GM21529 (cell line): ENCODE results near the gene ERFE.

Source experiments
- ATAC-seq: cut with Tn5 transposase; IDR thresholded peaks from one replicate; pipeline ENCODE4 v1.9.1; 2021; ENCODE audit not compliant: unreplicated experiment

Gene ERFE

GRCh38 chr2:238125127-238125885, 33.5 kb upstream of the ERFE start:
- ATAC-seq: no peak

GRCh38 chr2:238126338-238126737, 32.4 kb upstream of the ERFE start:
- ATAC-seq: no peak

GRCh38 chr2:238126775-238127164, 32.0 kb upstream of the ERFE start:
- no peak for ATAC-seq

GRCh38 chr2:238127165-238128060, 31.4 kb upstream of the ERFE start:
- ATAC-seq: peak; percentile 64

GRCh38 chr2:238128061-238128440, 30.7 kb upstream of the ERFE start:
- ATAC-seq: no peak

GRCh38 chr2:238128534-238129001, 30.2 kb upstream of the ERFE start:
- no peak for ATAC-seq

GRCh38 chr2:238129166-238130010, 29.4 kb upstream of the ERFE start:
- ATAC-seq: no peak

- no peak for ATAC-seq
These were observed 28.6 kb upstream of the ERFE start for GRCh38 chr2:238130111-238130695.

- no peak for ATAC-seq
These were observed 27.8 kb upstream of the ERFE start for GRCh38 chr2:238130696-238131628.

GRCh38 chr2:238131761-238132462, 26.9 kb upstream of the ERFE start:
- ATAC-seq: no peak

- no peak for ATAC-seq
These were observed 26.0 kb upstream of the ERFE start for GRCh38 chr2:238132463-238133450.

- no peak for ATAC-seq
These were observed 25.0 kb upstream of the ERFE start for GRCh38 chr2:238133499-238134392.

GRCh38 chr2:238134393-238134785, 24.4 kb upstream of the ERFE start:
- ATAC-seq: no peak

- ATAC-seq: no peak
These were observed 23.1 kb upstream of the ERFE start for GRCh38 chr2:238135601-238136150.

GRCh38 chr2:238136820-238137537, 21.8 kb upstream of the ERFE start:
- ATAC-seq: no peak

GRCh38 chr2:238137885-238138284, 20.9 kb upstream of the ERFE start:
- no peak for ATAC-seq
